K562 (cell line): ENCODE results near the gene SPIB. TPM values are rescaled to one million over a fixed set of nuclear protein-coding genes. Genes with fewer than 3 reads are reported as not detected.
A peak's percentile ranks its signal among the peaks of the same experiment; 100 is the strongest.

ENCODE experiments used
- ATAC-seq: fragments of 200-7000 bp; cut with Tn5 transposase; 3 replicates; pipeline ENCODE4 v1.9.1; 2020; ENCODE audit warnings: moderate library complexity
- BruUV-seq: library from RNA; stranded (reverse); fragments of 400-500 nt; replicated peaks from 2 replicates; lab custom pipeline; 2021; lab: Mats Ljungman, UMichigan
- CTCF ChIA-PET: fragments of 300-600 bp; formaldehyde crosslinking; extraction: SDS; loops from one replicate; lab custom pipeline; 2021; ENCODE audit warnings: low intra/inter-chr PET ratio; lab: Yijun Ruan, JAX
- POLR2A ChIA-PET: fragments of 300-600, 350-650 bp; sonication (Branson Sonifier 250); formaldehyde crosslinking; extraction: SDS; loops from one replicate; lab custom pipeline; 2021; ENCODE audit warnings: antibody characterized with exemption, inconsistent platforms; lab: Yijun Ruan, JAX
- DNase-seq, 4 experiments: peaks; one replicate each; pipeline versions ENCODE4 v3.0.0 to v3.0.0-alpha.2; 2011 to 2018; ENCODE audit warnings: low spot score in 3 of 4, mixed read lengths in 3 of 4; ENCODE audit errors: extremely low read depth in 1 of 4
- FAIRE-seq: peaks from 2 replicates; lab custom pipeline; 2011; peaks lifted over from hg19 to GRCh38; lab: Jason Lieb, UNC
- H2AFZ ChIP-seq: 2 replicates; pipeline ENCODE4 v1.6.0; 2011; ENCODE audit warnings: low read depth, low read length, control low read depth, inconsistent platforms
- H3K27ac ChIP-seq: fragments of 200-600 bp; 3 replicates; pipeline ENCODE4 v1.8.0; 2011; ENCODE audit warnings: low read depth, mild to moderate bottlenecking, control low read depth, inconsistent platforms, low read length, moderate library complexity, mixed read lengths; ENCODE audit errors: extremely low read depth
- H3K27me3 ChIP-seq, 2 experiments: fragments of 300-600 bp in 1 of 2; 2 replicates in 1 of 2; 3 replicates in 1 of 2; pipeline versions ENCODE4 v1.6.0 to v1.8.0; 2011; ENCODE audit warnings: inconsistent platforms in 2 of 2, low read length in 2 of 2, mild to moderate bottlenecking in 1 of 2, mixed read lengths in 1 of 2, moderate library complexity in 1 of 2; ENCODE audit not compliant: control insufficient read depth in 2 of 2, insufficient read depth in 2 of 2
- H3K36me3 ChIP-seq: fragments of 300-600 bp; 3 replicates; pipeline ENCODE4 v1.8.0; 2011; ENCODE audit warnings: mild to moderate bottlenecking, low read length, inconsistent platforms; ENCODE audit not compliant: control insufficient read depth, insufficient read depth
- H3K4me1 ChIP-seq, 2 experiments: fragments of 200-600 bp in 1 of 2; replicated peaks in 1 of 2; 2 replicates in 1 of 2; 3 replicates in 1 of 2; pipeline versions ENCODE4 v1.5.1 to v1.8.0; 2011; ENCODE audit warnings: inconsistent platforms in 2 of 2, low read length in 2 of 2, mild to moderate bottlenecking in 1 of 2, mixed read lengths in 1 of 2, moderate library complexity in 1 of 2; ENCODE audit not compliant: control insufficient read depth in 2 of 2, insufficient read depth in 2 of 2
- H3K4me2 ChIP-seq: 2 replicates; pipeline ENCODE4 v1.6.1; 2011; ENCODE audit warnings: low read length, control low read depth, inconsistent platforms, mixed read lengths; ENCODE audit not compliant: insufficient read depth
- H3K4me3 ChIP-seq: fragments of 200-600 bp; sonication (generic), shearing (Covaris generic); 2 replicates; pipeline ENCODE4 v1.5.1; 2016; ENCODE audit warnings: control low read depth, inconsistent platforms
- H3K79me2 ChIP-seq: fragments of 200-600 bp; 3 replicates; pipeline ENCODE4 v1.8.0; 2011; ENCODE audit warnings: low read length, inconsistent platforms; ENCODE audit not compliant: control insufficient read depth, insufficient read depth
- H3K9ac ChIP-seq, 2 experiments: 2 replicates each; pipeline versions ENCODE4 v1.6.0 to v1.6.1; 2011; ENCODE audit warnings: low read depth in 2 of 2, low read length in 2 of 2, control low read depth in 1 of 2, inconsistent platforms in 1 of 2, mild to moderate bottlenecking in 1 of 2, mixed read lengths in 1 of 2; ENCODE audit not compliant: insufficient read depth in 1 of 2
- H3K9me1 ChIP-seq: one replicate; pipeline ENCODE4 v1.6.0; 2011; ENCODE audit warnings: inconsistent platforms, mild to moderate bottlenecking, low read length, moderate library complexity; ENCODE audit not compliant: control insufficient read depth, insufficient read depth
- H3K9me3 ChIP-seq: replicated peaks from 2 replicates; pipeline ENCODE4 v1.5.1; 2011; ENCODE audit warnings: low read depth, low read length, inconsistent platforms; ENCODE audit not compliant: control insufficient read depth, insufficient read depth
- H4K20me1 ChIP-seq: replicated peaks from 2 replicates; pipeline ENCODE4 v1.6.1; 2011; ENCODE audit warnings: low read length, inconsistent platforms, mixed read lengths; ENCODE audit not compliant: control insufficient read depth, insufficient read depth
- BCOR ChIP-seq: fragments of 450-650 bp; IDR thresholded peaks from 2 replicates; pipeline ENCODE4 v1.6.1; 2016
- BHLHE40 ChIP-seq: IDR thresholded peaks from 2 replicates; pipeline ENCODE4 v1.6.1; 2011; ENCODE audit warnings: low read length, improper control_type of control experiment
- DIDO1 ChIP-seq: fragments of 450-650 bp; IDR thresholded peaks from 2 replicates; pipeline ENCODE4 v1.6.1; 2016; ENCODE audit warnings: low read depth, missing biosample characterization, missing genetic modification characterization
- EWSR1 ChIP-seq: fragments of 450-650 bp; IDR thresholded peaks from 2 replicates; pipeline ENCODE4 v1.6.1; 2018; ENCODE audit warnings: borderline replicate concordance, mild to moderate bottlenecking, low read depth, moderate library complexity; ENCODE audit not compliant: partially characterized antibody
- GTF2A2 ChIP-seq: IDR thresholded peaks from 2 replicates; pipeline ENCODE4 v1.6.1; 2016; ENCODE audit warnings: mild to moderate bottlenecking, missing genetic modification characterization, missing compliant biosample characterization
- HOXB6 ChIP-seq: fragments of 250-450 bp; sonication (Bioruptor Pico); IDR thresholded peaks from 2 replicates; pipeline ENCODE4 v1.5.1; 2022; ENCODE audit warnings: mild to moderate bottlenecking, borderline replicate concordance
- KLF1 ChIP-seq: fragments of 450-650 bp; IDR thresholded peaks from 2 replicates; pipeline ENCODE4 v1.6.1; 2016; ENCODE audit warnings: missing genetic modification characterization, missing compliant biosample characterization
- MEF2A ChIP-seq: IDR thresholded peaks from 2 replicates; pipeline ENCODE4 v1.6.1; 2011; ENCODE audit warnings: low read depth, mild to moderate bottlenecking, low read length, moderate library complexity; ENCODE audit not compliant: control insufficient read depth
- RBM25 ChIP-seq: fragments of 200-400 bp; formaldehyde crosslinking; IDR thresholded peaks from 2 replicates; pipeline ENCODE4 v1.6.1; 2018; ENCODE audit warnings: low read length, low read depth, moderate library complexity; ENCODE audit not compliant: severe bottlenecking
- SMARCA5 ChIP-seq: fragments of 450-650 bp; IDR thresholded peaks from 2 replicates; pipeline ENCODE4 v1.6.1; 2016
- STAG1 ChIP-seq: sonication (generic); formaldehyde crosslinking; IDR thresholded peaks from 2 replicates; pipeline ENCODE4 v1.5.0; 2020; ENCODE audit warnings: missing genetic modification reagents, borderline replicate concordance
- ZBTB17 ChIP-seq: fragments of 450-650 bp; formaldehyde crosslinking; IDR thresholded peaks from 2 replicates; pipeline ENCODE4 v1.4.0; 2020; ENCODE audit warnings: mild to moderate bottlenecking
- ZFP36 ChIP-seq: fragments of 150-350 bp; IDR thresholded peaks from 2 replicates; pipeline ENCODE4 v1.6.1; 2018; ENCODE audit warnings: low read length, low read depth; ENCODE audit not compliant: partially characterized antibody
- ZNF121 ChIP-seq: sonication (generic); formaldehyde crosslinking; conservative IDR thresholded peaks from 2 replicates; pipeline ENCODE4 v1.8.0; 2022; ENCODE audit warnings: missing genetic modification reagents
- ZNF23 ChIP-seq: fragments of 250-450 bp; sonication (Bioruptor Pico); IDR thresholded peaks from 2 replicates; pipeline ENCODE4 v1.4.0; 2020; ENCODE audit warnings: mild to moderate bottlenecking
- ZNF639 ChIP-seq, 2 experiments: fragments of 200-800 bp in 1 of 2; sonication (Bioruptor generic) in 1 of 2; sonication (generic) in 1 of 2; formaldehyde crosslinking in 1 of 2; IDR thresholded peaks in 1 of 2; conservative IDR thresholded peaks in 1 of 2; 2 replicates each; pipeline versions ENCODE4 v1.5.0 to v1.6.1; 2016 to 2020; ENCODE audit warnings: missing compliant biosample characterization in 1 of 2, missing genetic modification characterization in 1 of 2, missing genetic modification reagents in 1 of 2
- WGBS: fragments of 100-300 bp; shearing (Covaris generic); methylation state at CpG from one replicate; pipeline ENCODE4 v1.1.6; 2016; ENCODE audit warnings: low coverage, mixed read lengths; ENCODE audit not compliant: insufficient coverage; ENCODE audit errors: missing lambda C conversion rate; 5-methylcytosine and 5-hydroxymethylcytosine counted together
- in situ Hi-C: fragments of 300-500 bp; cut with MboI; formaldehyde crosslinking; loops from 4 replicates; pipeline ENCODE4 v1.15.0; 2018; ENCODE audit warnings: inconsistent platforms, mixed read lengths
- intact Hi-C: fragments of 100-400 bp; cut with micrococcal nuclease; formaldehyde crosslinking; loops from 2 replicates; pipeline ENCODE4 v1.14.2; 2022
- polyA plus RNA-seq, 8 experiments: library from polyadenylated mRNA; depleted of rRNA in 4 of 8; stranded (reverse) in 5 of 8; unstranded in 3 of 8; fragments of >200 nt; fragmentation: Nextera tagmentation in 2 of 8; fragmentation: Illumina TruSeq in 1 of 8; extraction: Ambion mirVana in 2 of 8; extraction: Trizol in 1 of 8; gene quantifications; 2 replicates each; pipeline versions ENCODE4 v1.2.1 to v1.2.3, GENCODE V29; 2011 to 2014; ENCODE audit warnings: inconsistent platforms in 1 of 8, missing spikeins in 1 of 8
- total RNA-seq, 7 experiments: library from RNA; depleted of rRNA in 6 of 7; stranded (reverse); fragments of >200 nt in 6 of 7; fragmentation: Illumina TruSeq in 2 of 7; extraction: Trizol in 2 of 7; gene quantifications; 2 replicates each; pipeline versions ENCODE4 v1.2.1 to v1.2.3, GENCODE V29; 2011 to 2021; ENCODE audit warnings: low replicate concordance in 1 of 7
- TF ChIP-seq, protein P1 (sequence below): conservative IDR thresholded peaks from 2 replicates; pipeline ENCODE4 v1.6.1; 2011; ENCODE audit warnings: low read depth, mild to moderate bottlenecking, low read length; ENCODE audit not compliant: control insufficient read depth

Gene SPIB
- total and polyA plus RNA-seq, 9 of the 15 experiments (the other 6 are each of a cell fraction or from before 2014, with no cell fraction given) = 0.06 to 1.0 (median 0.43) TPM; not detected in 1

- no peak for FAIRE-seq
- POLR2A ChIA-PET = interaction anchor here (0.8 kb wide), 1 partner anchor 79 kb away, joined by 3 read pairs; no protein-coding TSS in a partner anchor
- H4K20me1 ChIP-seq = no peaks in the 10 kb centered on the region
Observed at GRCh38 chr19:50453243-50453642, 34.5 kb downstream of the SPIB start.

More at GRCh38 chr19:50453243-50453642, 34.5 kb downstream of the SPIB start:
- 57% methylated on average over 3 of the region's 3 CpGs for WGBS
- no peak overlapping the region for H2AFZ ChIP-seq
- no peak for DNase-seq
- no peak overlapping the region for H3K27ac ChIP-seq
- intact Hi-C loops (no loop called here), in situ Hi-C loops (no loop called here)
- CTCF ChIA-PET = no interaction called here
- no peaks in the 10 kb centered on the region for H3K9me1 ChIP-seq
- H3K27me3 ChIP-seq = peaks cover 11 to 23% of the 10 kb centered on the region in 2 experiments; a peak in 4 of 5 replicates
- no TSS peak for BruUV-seq
- H3K9ac ChIP-seq = no peak overlapping the region
- no peak overlapping the region for H3K4me2 ChIP-seq
- H3K36me3 ChIP-seq = no peaks in the 10 kb centered on the region
- H3K4me1 ChIP-seq = peaks cover 0 to 12% of the 10 kb centered on the region in 2 experiments; a peak in 2 of 5 replicates
- no peak overlapping the region for H3K4me3 ChIP-seq
- H3K79me2 ChIP-seq = no peaks in the 10 kb centered on the region
- no peak for TF ChIP-seq ZNF639 (CRISPR knock-in tag; conservative IDR thresholded peaks at IDR 0.05 in 1 of 2, IDR thresholded peaks at IDR 0.05 in 1 of 2)
- TF ChIP-seq RBM25 = peak; percentile 48
- TF ChIP-seq GTF2A2 (tag) = no peak
- no peak for TF ChIP-seq ZNF23 (CRISPR knock-in tag)
- TF ChIP-seq DIDO1 = no peak
- no peak for TF ChIP-seq EWSR1
- TF ChIP-seq, protein P1, sequence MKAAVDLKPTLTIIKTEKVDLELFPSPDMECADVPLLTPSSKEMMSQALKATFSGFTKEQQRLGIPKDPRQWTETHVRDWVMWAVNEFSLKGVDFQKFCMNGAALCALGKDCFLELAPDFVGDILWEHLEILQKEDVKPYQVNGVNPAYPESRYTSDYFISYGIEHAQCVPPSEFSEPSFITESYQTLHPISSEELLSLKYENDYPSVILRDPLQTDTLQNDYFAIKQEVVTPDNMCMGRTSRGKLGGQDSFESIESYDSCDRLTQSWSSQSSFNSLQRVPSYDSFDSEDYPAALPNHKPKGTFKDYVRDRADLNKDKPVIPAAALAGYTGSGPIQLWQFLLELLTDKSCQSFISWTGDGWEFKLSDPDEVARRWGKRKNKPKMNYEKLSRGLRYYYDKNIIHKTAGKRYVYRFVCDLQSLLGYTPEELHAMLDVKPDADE = no peak
- TF ChIP-seq SMARCA5 = peak; percentile 54; the same call in 1 of the 2 replicates
- TF ChIP-seq HOXB6 (CRISPR knock-in tag) = no peak
- TF ChIP-seq BHLHE40 = no peak
- TF ChIP-seq ZBTB17 (CRISPR knock-in tag) = no peak
- TF ChIP-seq BCOR = peak; percentile 68
- no peak for TF ChIP-seq ZNF121 (CRISPR knock-in tag)
- no peak for TF ChIP-seq MEF2A
- peak; percentile 96 for TF ChIP-seq ZFP36
- TF ChIP-seq STAG1 (CRISPR knock-in tag) = no peak
- no peak for TF ChIP-seq KLF1 (tag)
- ATAC-seq = no peak
- H3K9me3 ChIP-seq = no peaks in the 10 kb centered on the region
